ENCODE measurements around the gene RGS19. TPM values are rescaled to one million over a fixed set of nuclear protein-coding genes. Genes with fewer than 3 reads are reported as not detected.

Gene RGS19
- total RNA-seq, 1 donor from 2014 or later = 9.5 TPM

DNA sequence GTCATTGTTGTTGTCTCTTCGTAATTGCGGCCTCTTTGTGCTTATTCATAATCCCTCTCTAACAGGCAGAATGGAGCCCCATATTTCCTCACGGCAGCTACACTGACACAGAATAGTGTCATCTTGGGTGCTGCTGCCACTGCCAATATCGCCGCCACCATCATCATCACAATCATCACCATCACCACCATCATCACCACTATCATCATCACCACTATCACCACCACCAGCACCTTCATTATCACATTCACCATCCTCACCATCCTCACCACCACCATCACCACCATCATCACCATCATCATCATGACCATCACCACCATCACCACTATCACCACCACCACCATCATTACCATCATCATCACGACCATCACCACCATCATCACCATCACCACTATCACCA is 17.2 kb upstream of the RGS19 start:
- no peaks in the 10 kb centered on the region for H3K4me1 Mint-ChIP-seq (ENCODE audit: unreplicated experiment)
- H3K9me3 Mint-ChIP-seq = no peaks in the 10 kb centered on the region
- H3K27ac Mint-ChIP-seq = no peak overlapping the region
- TF ChIP-seq, protein P1, sequence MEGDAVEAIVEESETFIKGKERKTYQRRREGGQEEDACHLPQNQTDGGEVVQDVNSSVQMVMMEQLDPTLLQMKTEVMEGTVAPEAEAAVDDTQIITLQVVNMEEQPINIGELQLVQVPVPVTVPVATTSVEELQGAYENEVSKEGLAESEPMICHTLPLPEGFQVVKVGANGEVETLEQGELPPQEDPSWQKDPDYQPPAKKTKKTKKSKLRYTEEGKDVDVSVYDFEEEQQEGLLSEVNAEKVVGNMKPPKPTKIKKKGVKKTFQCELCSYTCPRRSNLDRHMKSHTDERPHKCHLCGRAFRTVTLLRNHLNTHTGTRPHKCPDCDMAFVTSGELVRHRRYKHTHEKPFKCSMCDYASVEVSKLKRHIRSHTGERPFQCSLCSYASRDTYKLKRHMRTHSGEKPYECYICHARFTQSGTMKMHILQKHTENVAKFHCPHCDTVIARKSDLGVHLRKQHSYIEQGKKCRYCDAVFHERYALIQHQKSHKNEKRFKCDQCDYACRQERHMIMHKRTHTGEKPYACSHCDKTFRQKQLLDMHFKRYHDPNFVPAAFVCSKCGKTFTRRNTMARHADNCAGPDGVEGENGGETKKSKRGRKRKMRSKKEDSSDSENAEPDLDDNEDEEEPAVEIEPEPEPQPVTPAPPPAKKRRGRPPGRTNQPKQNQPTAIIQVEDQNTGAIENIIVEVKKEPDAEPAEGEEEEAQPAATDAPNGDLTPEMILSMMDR (conservative IDR thresholded peaks at IDR 0.05) = no peak
- no peak for DNase-seq (ENCODE audit: extremely low spot score, unreplicated experiment)
- H3K27me3 Mint-ChIP-seq = peaks cover 23% of the 10 kb centered on the region
- no peaks in the 10 kb centered on the region for H3K36me3 Mint-ChIP-seq
- H3K4me3 Mint-ChIP-seq = no peak overlapping the region

DNA sequence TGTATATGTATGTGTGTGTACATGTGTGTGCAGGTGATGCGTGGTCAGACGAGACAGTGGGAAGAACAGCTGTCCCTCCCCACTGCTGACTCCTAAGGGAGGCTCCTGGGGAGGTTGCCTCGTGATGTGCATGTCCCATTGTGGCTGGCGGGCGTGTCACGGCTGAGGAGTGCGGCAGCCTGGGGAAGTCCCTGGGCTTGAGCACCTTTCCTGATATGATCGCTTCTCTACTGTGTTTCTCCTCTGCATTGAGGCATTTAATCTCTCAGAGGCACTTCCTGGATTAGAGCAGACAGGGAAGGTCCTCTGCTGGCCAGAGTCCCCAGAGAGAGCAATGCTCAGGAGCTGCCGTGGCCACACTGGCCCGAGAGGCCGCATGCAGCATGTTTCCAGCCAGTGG is 16.6 kb upstream of the RGS19 start:
- H3K27ac Mint-ChIP-seq = no peak overlapping the region
- no peaks in the 10 kb centered on the region for H3K36me3 Mint-ChIP-seq
- peaks cover 18% of the 10 kb centered on the region for H3K27me3 Mint-ChIP-seq
- H3K4me3 Mint-ChIP-seq = no peak overlapping the region
- no peak for DNase-seq (ENCODE audit: extremely low spot score, unreplicated experiment)
- TF ChIP-seq, protein P1 (conservative IDR thresholded peaks at IDR 0.05) = no peak
- H3K4me1 Mint-ChIP-seq (ENCODE audit: unreplicated experiment) = no peaks in the 10 kb centered on the region
- H3K9me3 Mint-ChIP-seq = no peaks in the 10 kb centered on the region

GRCh38 chr20:64095455-64095854 is 16.1 kb upstream of the RGS19 start:
- no peak for DNase-seq (ENCODE audit: extremely low spot score, unreplicated experiment)
- Mint-ChIP-seq H3K27ac (no peak overlapping the region), H3K9me3 (no peaks in the 10 kb centered on the region), H3K4me1 (ENCODE audit: unreplicated experiment) (no peaks in the 10 kb centered on the region), H3K27me3 (peaks cover 14% of the 10 kb centered on the region), H3K36me3 (no peaks in the 10 kb centered on the region), H3K4me3 (no peak overlapping the region)
- TF ChIP-seq, protein P1 (conservative IDR thresholded peaks at IDR 0.05) = no peak

GRCh38 chr20:64093013-64093503 is 13.7 kb upstream of the RGS19 start:
- H3K36me3 Mint-ChIP-seq = no peaks in the 10 kb centered on the region
- H3K27ac Mint-ChIP-seq = no peak overlapping the region
- no peak for DNase-seq (ENCODE audit: extremely low spot score, unreplicated experiment)

DNA sequence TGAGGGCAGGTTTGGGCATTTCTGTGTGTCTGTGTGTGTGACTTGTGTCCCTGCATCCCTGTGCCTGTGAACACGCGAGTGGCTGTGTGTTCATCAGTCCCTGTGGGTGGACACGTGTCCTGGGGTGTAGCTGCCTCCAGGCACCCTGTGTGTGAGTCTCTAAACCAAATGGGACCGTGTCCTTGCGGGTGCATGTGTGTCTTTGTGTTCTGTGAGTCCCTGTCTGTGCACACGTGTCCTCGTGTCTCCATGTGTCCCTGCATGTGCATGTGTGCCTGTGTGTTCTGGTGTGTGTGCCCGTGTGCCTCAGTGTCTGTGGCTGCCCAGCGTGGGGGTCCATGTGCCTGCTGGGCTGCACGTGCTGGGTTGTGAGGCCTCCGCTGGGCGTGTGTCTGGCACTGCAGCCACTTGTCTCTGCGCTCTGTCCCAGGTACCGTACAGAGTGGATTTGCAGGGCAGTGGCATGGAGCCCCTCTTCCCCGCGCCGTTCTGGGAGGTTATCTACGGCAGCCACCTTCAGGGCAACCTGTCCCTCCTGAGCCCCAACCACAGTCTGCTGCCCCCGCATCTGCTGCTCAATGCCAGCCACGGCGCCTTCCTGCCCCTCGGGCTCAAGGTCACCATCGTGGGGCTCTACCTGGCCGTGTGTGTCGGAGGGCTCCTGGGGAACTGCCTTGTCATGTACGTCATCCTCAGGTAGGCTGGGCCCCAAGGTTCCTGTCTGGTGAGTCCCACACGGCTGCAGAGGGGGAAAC is 13.1 kb upstream of the RGS19 start:
- TF ChIP-seq, protein P1 (conservative IDR thresholded peaks at IDR 0.05) = no peak
- H3K36me3 Mint-ChIP-seq = no peaks in the 10 kb centered on the region
- no peak for DNase-seq (ENCODE audit: extremely low spot score, unreplicated experiment)
- no peaks in the 10 kb centered on the region for H3K4me1 Mint-ChIP-seq (ENCODE audit: unreplicated experiment)
- peaks cover 37% of the 10 kb centered on the region for H3K27me3 Mint-ChIP-seq
- H3K4me3 Mint-ChIP-seq = no peak overlapping the region
- no peaks in the 10 kb centered on the region for H3K9me3 Mint-ChIP-seq
- H3K27ac Mint-ChIP-seq = no peak overlapping the region

More at GRCh38 chr20:64093013-64093503, 13.7 kb upstream of the RGS19 start:
- TF ChIP-seq, protein P1 (conservative IDR thresholded peaks at IDR 0.05) = no peak
- Mint-ChIP-seq H3K9me3 (no peaks in the 10 kb centered on the region), H3K4me1 (ENCODE audit: unreplicated experiment) (no peaks in the 10 kb centered on the region), H3K4me3 (no peak overlapping the region), H3K27me3 (peaks cover 32% of the 10 kb centered on the region)
